HG03558 (cell line): ENCODE results near the gene FREY1.

ENCODE experiments used
- ATAC-seq: cut with Tn5 transposase; IDR thresholded peaks from one replicate; pipeline ENCODE4 v1.9.1; 2021; ENCODE audit warnings: moderate number of reproducible peaks; ENCODE audit not compliant: unreplicated experiment; ENCODE audit errors: extremely low read depth

FREY1 gene, protein sequence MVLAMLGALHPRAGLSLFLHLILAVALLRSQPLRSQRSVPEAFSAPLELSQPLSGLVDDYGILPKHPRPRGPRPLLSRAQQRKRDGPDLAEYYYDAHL

DNA sequence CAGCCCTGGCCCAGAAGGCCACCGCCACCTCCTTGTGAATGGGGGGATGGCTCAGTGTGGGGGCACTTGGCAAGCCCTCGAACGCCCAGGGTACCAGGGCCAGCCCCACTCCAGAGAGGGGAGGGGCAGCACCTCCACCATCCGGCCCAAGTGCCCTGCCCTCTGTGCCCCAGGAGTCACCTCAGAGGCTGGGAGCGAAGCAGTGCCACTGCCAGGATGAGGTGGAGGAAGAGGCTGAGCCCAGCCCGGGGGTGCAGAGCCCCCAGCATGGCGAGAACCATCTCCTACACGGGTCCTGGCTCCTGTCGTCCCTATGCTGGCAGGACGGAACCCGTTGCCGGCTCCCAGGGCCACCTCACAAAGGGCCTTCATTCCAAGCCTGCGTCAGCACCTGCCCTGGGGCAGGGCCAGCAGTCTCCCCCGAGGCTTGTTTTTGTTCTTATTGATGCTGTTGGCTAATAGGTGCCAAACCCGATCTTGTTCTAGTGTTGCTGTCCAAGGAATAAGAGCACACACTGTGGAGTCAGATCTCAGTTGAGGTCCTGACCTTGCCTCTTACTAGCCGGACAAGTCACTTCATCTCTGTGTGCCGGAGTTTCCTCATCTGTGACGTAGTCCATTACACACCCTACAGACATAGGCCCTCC, at the start of gene FREY1:
FREY1 (minus strand) TSS at position 307 of the 647 bp plus-strand sequence; CDS start at position 281, 26 bp downstream.
- no peak for ATAC-seq

DNA sequence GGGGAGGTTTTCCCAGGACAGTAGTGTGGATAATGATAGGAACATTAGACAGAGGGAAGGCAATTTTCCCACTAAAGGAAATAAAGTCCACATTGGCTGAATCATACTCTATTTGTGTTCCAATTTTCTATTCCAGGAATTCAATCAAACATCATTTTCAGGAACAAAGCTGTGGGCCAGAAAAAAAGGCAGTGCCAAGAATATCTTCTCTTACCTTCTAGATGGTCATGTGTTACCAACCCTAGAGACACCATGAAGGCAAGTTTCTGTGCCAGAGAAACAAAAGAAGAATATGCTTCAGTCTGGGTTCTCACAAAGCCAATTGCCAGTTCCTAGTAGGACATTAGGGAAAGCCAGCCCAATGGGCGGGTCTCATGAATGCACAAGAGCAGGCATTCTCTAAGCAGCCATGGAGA, 42.9 kb upstream of the FREY1 start:
- no peak for ATAC-seq

DNA sequence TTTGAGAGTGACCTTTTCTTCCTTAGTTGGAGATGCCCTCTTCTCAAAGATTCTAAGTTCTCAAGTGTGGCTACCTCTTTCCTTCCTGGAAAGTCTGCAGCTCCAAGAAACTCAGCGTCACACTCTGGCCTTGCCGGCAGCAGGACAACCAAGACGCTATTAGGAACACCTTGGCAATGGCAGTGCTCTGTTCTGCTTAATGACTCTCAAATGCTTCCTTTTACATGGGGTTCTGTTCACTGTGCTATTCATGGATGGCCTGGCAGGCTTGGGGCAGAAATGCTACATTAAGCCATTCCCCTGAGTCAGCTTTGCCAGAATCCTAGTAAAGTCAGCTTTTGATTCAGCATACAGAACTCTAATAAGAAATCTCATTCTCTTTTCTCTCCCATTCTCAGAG, 41.3 kb upstream of the FREY1 start:
- no peak for ATAC-seq

DNA sequence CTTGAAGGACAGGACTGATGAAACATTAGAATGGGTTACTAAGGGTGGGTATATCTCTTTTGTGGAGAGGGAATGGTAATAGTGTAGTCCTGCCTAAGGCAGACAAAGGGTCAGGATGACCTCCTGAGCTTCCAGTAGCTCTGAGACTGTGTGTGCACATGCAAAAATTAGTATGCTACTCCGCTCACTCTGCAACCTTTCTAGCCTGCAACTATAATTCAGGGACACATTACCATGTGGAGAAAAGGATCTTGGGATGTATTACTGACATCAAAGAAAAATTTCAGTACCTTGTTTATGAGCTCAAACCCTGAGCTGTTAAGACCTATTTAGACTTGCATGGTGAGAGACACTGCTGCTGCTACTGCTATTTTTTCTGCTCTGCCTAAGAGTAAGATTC, 40.8 kb upstream of the FREY1 start:
- ATAC-seq: no peak

DNA sequence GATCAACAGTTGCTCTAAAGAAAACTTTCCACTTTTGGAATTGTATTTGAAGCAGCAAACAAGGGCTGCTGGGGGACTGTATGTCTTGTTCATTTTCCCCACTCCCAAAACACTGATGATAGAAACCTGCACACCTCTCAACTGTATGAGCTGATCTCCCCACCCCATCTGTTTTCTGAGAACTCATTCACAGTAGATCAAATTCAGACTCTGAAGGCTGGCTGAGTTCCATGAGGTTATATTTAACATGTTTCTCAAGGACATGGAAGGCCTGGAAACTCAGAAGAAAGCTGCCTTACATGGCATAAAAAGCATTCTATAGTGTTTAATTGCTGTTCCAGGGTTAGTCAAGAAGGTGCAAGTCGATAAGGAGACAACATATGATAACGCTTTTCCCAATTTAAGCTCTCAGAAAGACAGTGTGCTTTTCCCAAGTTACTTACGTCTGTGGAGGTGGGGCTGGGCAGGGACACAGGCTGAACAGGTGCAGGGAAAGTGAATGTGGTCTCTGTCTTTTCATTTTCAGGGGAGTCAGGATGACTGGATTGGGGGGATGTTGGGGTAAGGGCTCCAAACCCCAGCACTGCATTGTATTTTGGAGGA, 38.4 kb upstream of the FREY1 start:
- no peak for ATAC-seq

DNA sequence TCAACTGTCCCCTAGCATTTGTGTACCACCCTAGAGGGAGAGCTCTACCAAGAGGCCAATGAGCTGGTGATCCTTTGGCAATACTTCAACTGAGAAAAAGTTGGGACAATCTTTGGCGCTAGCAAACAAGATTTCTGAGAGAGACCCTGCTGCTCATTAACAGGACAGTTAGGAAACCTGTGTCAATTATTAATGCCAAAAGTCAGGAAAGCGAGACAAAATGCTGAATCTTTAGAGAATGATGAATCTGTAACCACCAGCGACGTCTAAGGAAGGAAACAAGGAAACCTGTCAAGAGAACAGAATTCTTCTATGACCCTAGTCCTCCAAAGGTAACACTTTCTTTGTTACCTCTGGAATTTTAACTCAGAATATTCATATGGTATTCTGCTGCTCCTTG, 35.3 kb upstream of the FREY1 start:
- no peak for ATAC-seq

DNA sequence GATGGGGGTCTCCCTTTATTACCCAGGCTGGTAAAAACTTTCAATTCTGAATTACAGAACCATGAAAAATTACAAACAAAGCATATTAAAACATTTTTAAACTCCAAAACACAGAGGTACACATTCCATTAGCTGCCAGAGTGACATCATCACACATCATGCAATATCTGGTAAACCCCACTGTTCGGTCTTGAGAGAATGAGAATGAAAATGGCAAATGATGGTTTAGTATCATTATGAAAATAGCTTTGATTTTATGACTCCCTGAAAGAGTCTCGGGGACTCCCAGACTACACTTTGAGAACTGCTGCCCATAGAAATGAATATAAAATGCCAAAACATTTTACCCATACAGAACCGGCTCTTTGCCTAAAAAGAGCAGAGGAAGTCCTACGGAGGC, 34.2 kb upstream of the FREY1 start:
- ATAC-seq: no peak

DNA sequence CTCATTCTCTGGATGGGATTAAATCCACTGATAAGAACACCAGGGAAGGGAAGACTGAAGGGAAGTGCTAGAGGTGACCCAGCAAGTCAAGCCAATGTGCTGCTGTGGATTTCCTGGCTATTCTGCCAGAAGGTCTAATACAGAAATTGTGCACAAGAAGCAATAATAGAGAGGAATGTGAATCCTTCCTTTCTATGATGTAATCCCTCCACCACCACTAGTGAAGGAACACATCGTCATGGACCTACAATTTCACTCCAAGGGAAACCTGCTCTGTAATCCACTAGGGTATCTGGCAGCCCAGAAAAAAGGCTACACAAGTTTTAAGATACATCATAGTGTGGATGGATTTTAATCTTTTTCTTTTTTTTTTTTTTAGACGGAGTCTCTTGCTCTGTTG, 32.8 kb upstream of the FREY1 start:
- no peak for ATAC-seq

DNA sequence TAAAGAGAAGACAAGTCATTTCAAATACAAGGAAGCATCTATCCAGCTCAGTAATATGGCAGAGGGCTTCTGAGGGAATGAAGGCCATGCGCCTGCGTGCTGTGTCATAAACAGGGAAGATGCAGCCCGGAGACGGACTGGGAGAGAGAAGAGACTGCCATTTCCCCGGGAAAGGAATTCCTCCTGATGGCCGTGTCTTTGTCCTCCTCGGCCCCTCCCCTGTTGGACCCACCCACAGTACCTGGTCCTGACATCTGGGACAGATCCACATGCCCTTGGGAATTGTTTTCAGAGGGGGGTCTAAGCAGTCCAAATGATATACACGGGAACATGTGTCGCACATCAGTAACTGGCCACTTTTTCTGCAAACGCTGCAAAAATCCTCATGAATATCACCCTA, 30.8 kb upstream of the FREY1 start:
- ATAC-seq: no peak

DNA sequence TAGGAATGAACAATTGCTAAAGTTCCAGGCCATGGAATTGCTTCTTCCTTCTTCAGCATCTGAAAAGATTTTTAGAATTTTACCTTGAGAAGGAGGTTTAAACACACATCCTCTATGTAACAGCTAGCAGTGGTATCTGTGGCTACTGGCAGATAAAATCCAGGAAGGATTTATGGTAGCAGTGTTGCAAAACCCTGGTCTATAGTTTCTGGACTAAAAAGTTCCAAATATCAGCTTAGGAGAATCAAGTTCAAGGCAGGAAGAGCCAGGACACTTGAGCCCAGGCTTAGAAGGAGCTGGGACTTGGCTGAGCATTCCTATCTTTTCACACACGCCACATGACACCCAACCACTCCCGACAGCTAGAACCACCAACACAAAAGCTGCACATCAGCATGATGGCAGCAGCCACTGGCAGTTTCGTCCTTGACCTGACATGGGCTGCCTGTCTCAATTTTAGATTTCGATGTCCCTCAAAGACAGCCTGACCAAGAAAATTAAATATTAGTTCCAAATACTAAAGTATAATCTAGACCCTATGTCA, 29.5 kb upstream of the FREY1 start:
- no peak for ATAC-seq

DNA sequence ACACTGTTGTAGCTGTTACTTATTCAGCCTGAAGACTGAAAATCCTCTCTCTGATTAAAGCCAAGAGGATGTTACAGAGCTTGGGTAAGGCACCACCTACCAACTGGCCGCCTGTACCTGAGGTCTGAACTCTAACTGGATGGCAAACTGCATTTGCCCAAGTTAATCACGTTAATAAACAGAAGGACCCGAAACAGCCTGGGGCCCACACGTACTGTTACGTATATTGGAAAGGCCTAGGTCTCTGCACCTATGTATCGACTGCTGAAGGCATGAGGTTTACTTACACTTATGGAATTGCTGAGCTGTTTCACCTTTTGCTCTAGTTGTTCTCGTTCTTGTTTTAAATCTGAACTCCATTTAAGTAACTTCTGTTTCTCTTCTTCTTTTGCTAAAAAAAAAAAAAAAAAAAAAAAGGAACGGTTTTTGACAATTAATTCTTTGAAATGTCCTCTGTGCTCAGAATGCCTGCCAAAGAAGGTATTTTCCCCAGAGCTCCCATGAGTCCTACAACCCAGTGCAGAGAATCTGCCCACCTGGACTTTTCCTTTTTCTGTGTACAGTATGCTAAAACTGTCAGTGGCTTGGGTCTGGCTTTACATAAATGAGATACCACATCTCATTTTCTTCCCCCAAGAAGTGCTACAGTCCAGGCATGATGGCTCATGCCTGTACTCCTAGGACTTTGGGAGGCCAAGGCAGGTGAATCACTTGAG, 28.4 kb upstream of the FREY1 start:
- ATAC-seq: no peak

DNA sequence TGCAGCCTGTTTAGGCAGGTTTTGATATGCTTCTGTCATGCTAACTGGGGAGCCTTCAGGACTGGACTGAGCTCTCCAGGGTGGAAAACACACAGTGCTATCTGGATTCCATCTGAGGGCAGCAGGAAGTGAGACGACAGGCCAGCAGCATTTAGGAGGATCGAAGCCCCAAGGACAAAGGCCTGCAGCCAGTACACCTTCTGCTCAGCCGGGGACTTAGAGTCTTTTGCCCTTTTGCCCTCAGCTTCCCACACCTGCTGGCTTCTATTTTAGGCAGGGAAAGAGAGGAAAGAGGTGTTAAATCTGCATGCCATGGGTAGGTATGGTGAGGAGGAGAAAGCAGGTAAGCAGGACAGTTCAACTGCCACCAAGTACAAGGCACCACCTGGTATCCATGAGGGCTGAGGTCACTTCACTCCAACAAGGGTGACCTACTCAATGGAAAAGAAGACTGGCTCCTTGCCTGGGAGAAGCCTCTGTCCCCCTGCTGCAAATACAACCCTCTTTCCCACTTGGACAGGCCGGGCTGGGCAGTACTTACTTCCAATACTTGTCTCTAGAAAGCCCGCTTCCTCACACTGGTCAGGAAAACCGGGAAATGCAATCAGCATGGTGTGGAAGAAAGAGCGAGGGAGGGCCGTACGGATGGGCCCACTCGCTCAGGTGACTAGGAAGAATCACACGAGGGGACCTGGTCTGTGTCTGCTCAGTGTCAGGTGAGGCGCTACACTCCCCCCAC, 27.7 kb upstream of the FREY1 start:
- no peak for ATAC-seq

DNA sequence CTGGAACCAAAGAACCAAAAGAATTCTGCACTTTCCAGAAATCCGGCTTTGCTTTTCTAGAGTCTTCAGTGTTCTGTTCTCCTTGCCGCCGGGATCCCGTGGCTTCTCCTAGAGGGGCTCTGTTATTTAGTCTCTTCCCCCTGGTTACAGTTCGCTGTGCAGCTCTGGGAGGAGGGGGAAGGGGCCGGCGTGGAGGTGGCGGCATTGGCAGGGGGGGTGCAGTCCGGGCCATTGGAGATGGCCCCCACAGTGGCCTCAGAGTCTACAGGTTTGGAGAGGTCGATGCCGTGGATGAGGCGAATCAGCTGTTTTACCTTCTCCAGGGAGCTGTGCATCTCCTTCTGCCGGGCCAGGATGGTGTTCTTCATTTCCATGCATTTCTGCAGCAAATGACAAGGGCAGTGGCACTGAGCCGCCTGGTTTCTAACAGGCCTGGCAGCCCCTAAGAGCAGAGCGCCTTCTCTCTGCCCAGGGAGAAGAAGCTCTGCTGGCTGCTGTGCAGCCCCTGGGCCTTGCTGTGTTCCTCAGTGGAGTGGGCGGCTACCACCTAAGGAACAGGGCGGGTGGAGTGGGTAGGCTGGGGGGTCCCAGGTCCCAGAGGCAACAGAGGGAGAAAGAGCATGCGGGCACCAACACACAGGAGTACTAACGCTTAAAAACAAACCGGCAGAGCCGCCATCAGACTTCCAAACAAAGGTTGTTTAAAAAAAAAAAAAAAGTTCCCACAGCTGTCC, 26.9 kb upstream of the FREY1 start:
- ATAC-seq: no peak

DNA sequence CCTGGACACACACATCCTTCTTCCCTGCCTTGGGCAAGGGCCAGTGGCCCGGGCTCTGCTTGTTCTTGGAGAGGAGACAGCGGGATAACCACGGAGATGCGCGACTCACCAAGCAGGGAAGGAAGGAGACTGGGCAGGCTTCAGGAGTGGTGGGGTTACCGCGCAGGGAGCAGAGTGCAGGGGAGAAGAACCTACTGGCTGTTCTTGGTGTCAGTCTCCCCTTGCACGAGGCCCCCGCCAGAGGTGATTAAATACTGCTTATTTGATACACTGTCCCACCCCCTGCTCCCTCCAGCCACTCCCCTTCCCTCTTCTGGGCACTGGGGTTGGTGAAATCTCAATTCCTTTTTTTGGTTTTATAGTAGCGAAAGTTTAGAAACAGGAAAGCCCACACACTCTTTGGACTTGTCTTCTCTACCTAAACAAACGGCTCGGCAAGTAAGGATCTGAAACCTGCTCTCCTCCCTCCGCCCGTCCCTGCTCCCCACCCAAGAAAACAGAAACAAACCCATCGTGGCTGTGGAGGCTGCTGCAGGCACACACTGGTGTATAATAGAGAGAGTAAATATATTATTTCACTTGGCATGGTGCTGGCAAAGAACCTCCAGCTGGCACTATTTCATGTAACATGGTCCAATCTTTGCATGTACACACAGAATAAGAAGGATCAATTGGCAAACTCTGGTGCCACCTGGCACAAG, 26.2 kb upstream of the FREY1 start:
- ATAC-seq: no peak

DNA sequence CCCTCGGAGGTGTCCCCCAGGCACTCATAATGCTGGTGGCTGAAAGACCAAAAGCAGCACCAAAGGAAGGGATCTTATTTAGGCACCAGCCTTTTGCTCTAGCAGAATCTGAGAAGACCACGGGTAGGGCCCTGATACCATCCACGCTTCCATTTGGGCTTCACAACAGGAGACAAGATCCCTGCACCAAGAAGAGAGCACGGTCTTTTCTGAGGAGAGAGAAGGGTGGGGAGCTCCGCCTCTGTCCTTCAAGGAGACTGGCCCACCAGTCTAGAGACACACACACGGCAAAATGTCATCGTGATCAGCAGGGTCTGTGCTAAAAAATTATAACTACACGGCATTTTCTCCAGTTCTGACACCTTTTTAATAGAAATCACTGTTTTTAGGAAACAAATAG, 25.1 kb upstream of the FREY1 start:
- ATAC-seq: no peak

DNA sequence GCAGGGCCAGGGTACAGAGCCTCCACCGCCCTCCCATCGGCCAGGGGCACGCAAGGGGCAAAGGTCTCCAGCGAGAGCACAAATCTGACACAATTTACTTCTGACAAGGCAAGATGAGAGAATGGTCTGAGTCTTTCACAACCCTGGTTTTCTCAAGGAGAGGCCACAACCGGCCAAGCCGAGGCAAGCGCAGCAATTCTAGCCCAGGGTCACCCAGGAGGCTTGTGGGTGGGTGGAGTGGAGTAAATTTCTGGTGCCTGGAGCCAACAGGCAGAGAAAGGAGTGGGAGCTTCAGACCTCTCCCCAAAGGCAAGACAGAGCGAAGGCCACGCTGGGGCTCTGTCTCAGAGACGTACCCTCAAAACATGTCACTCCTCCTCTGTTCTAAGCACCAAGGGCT, 24.7 kb upstream of the FREY1 start:
- ATAC-seq: no peak

DNA sequence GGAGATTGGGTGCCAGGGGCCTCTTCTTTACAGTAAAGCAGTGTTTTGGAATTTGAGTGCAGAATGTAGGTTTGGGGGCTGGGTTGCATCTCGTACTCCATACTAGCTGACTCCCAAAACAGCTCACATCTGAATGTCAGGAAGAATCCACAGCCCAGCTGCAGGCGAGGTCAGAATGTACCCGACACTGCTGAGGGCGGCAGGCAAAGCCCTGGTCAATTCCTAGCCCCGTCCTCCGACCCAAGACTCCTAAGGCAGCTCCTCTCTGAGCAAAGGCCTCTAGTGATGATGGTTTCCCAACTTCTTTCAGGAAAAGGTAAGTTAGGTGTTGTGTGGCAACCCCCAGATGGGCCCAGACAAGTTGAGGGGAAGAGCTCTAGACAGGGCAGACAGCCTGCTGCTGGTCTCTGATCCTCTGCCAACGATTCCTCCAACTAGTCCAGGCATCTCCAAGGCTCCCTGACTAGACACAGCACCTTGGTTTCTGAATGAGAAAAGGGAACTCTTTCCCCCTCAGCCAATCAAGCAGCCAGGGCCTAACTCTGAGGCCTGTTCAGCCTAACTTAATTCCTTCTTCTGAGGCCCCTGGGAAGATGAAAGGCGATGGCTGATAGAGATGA, 24.0 kb upstream of the FREY1 start:
- ATAC-seq: no peak

DNA sequence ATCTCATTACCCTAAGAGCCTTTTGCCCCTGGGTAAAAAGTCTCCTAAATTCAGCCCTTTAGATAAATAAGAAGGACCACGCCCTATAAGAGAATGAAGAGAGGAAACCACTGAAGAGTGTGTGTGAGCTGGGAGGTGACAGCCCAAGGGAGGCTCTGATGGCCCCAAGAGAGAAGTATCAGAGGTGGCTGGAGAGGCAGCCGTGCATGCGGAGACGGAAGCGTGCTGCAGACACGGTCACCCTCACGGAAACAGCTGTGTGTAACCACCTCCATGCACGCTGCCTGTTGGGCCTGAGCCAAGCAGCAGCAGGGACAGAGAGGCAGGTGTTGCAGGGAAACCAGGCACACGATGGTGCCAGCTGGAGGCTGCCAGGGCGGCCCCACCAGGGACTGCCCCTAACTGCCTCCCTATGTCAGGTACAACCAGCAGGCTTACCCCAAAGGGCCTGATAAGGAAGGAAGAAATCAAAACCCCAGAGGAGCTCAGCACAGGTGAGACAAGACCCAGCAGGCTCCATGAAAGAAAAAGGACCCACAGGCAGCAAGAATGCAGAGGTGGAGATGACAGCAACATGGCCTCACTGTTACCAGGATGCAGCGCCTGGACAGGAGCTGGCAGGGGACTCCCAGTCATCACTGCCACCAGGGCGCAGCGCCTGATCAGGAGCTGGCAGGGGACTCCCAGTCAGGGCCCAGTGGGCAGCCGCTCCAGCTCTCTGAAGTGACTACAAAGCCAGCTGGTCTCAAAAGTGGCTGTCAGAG, 23.1 kb upstream of the FREY1 start:
- ATAC-seq: peak; percentile 74
